Endothelial cell of umbilical vein (primary cell): Measurements from ENCODE around the gene PNPLA1.

Source experiments
- CTCF ChIP-seq, 2 donors: IDR thresholded peaks; 1 replicate in 1 of 2; 2 replicates in 1 of 2; pipeline ENCODE4 v1.5.1; 2011; ENCODE audit warnings: low read length in 2 of 2, mild to moderate bottlenecking in 2 of 2, moderate library complexity in 2 of 2, control low read depth in 1 of 2, inconsistent platforms in 1 of 2, low read depth in 1 of 2; ENCODE audit not compliant: insufficient read depth in 1 of 2; ENCODE audit errors: extremely low read depth in 1 of 2
- EZH2 ChIP-seq: IDR thresholded peaks from 2 replicates; pipeline ENCODE4 v1.6.1; 2012; ENCODE audit warnings: borderline replicate concordance, low read depth, mild to moderate bottlenecking, moderate library complexity, low read length, inconsistent platforms; ENCODE audit not compliant: severe bottlenecking
- FOS ChIP-seq: IDR thresholded peaks from 2 replicates; pipeline ENCODE4 v1.6.1; 2011; ENCODE audit warnings: mild to moderate bottlenecking, low read length, moderate library complexity, borderline replicate concordance; ENCODE audit not compliant: insufficient read depth
- GATA2 ChIP-seq: IDR thresholded peaks from 2 replicates; pipeline ENCODE4 v1.7.0; 2011; ENCODE audit warnings: low read depth, mild to moderate bottlenecking, moderate library complexity, mixed read lengths, low read length; ENCODE audit not compliant: insufficient read length, insufficient read depth
- JUN ChIP-seq: IDR thresholded peaks from 2 replicates; pipeline ENCODE4 v1.6.1; 2011; ENCODE audit warnings: borderline replicate concordance, low read depth; ENCODE audit not compliant: insufficient read length, insufficient read depth
- MAX ChIP-seq: IDR thresholded peaks from 2 replicates; pipeline ENCODE4 v1.6.1; 2011; ENCODE audit not compliant: insufficient read depth, insufficient read length
- MYC ChIP-seq: IDR thresholded peaks from one replicate; pipeline ENCODE4 v1.6.1; 2011; ENCODE audit warnings: mild to moderate bottlenecking, low read depth, low read length
- POLR2A ChIP-seq: IDR thresholded peaks from 2 replicates; pipeline ENCODE4 v1.6.1; 2012; ENCODE audit warnings: low read depth, mild to moderate bottlenecking, control low read depth, low read length
- POLR2AphosphoS5 ChIP-seq: IDR thresholded peaks from 2 replicates; pipeline ENCODE4 v1.6.1; 2012; ENCODE audit warnings: low read depth, mild to moderate bottlenecking, control low read depth, low read length, moderate library complexity; ENCODE audit not compliant: insufficient read depth

- no peak for TF ChIP-seq EZH2
- TF ChIP-seq POLR2A: no peak
- no peak for TF ChIP-seq CTCF (IDR thresholded peaks at IDR 0.05; ENCODE audit: extremely low read depth in 1 of 2, insufficient read depth in 1 of 2, low read depth in 1 of 2, low read length in 2 of 2)
- TF ChIP-seq JUN: no peak
- TF ChIP-seq POLR2AphosphoS5: no peak
- TF ChIP-seq MYC: no peak
- no peak for TF ChIP-seq FOS
- no peak for TF ChIP-seq MAX
- no peak for TF ChIP-seq GATA2
These were observed 23.2 kb upstream of the PNPLA1 start for GRCh38 chr6:36246506-36247268.
